ENCODE data around the gene TLCD3A.
"Not testable (repeated sequence)": the region's sequence is repeated elsewhere in the genome, so short reads cannot be mapped to it uniquely, and the experiment has no call there.

Gene TLCD3A

GRCh38 chr17:787641-788221, 55.3 kb downstream of the TLCD3A start:
- no peak overlapping the region for H3K4me3 ChIP-seq (ENCODE audit: low read depth, low read length)
- DNase-seq (ENCODE audit: low read depth) = no peak
- no peak for TF ChIP-seq CTCF (IDR thresholded peaks at IDR 0.05; ENCODE audit: low read depth, low read length, missing control alignments)
- in situ Hi-C loops (cut with HindIII; ENCODE audit: low sequenced_read_pairs) = loop anchor here (25.0 kb wide), 1 partner anchor 200 kb away; the partner anchor contains the start of genes NXN and TIMM22

GRCh38 chr17:788551-788950, 56.2 kb downstream of the TLCD3A start:
- in situ Hi-C loops (cut with HindIII; ENCODE audit: low sequenced_read_pairs) = loop anchor here (25.0 kb wide), 1 partner anchor 199 kb away; the partner anchor contains the start of genes NXN and TIMM22

GRCh38 chr17:789160-789840, 56.9 kb downstream of the TLCD3A start:
- no peak for DNase-seq (ENCODE audit: low read depth)
- no peak for TF ChIP-seq CTCF (IDR thresholded peaks at IDR 0.05; ENCODE audit: low read depth, low read length, missing control alignments)
- H3K4me3 ChIP-seq (ENCODE audit: low read depth, low read length) = no peak overlapping the region
- in situ Hi-C loops (cut with HindIII; ENCODE audit: low sequenced_read_pairs) = loop anchor here (25.0 kb wide), 1 partner anchor 198 kb away; the partner anchor contains the start of genes NXN and TIMM22

More at GRCh38 chr17:788551-788950, 56.2 kb downstream of the TLCD3A start:
- TF ChIP-seq CTCF (IDR thresholded peaks at IDR 0.05; ENCODE audit: low read depth, low read length, missing control alignments) = no peak
- no peak overlapping the region for H3K4me3 ChIP-seq (ENCODE audit: low read depth, low read length)
- no peak for DNase-seq (ENCODE audit: low read depth)

- not testable (repeated sequence) for H3K4me3 ChIP-seq (ENCODE audit: low read depth, low read length); DNase-seq (ENCODE audit: low read depth)
- in situ Hi-C loops (cut with HindIII; ENCODE audit: low sequenced_read_pairs) = loop anchor here (25.0 kb wide), 1 partner anchor 197 kb away; the partner anchor contains the start of genes NXN and TIMM22
Observed at GRCh38 chr17:789931-790873, 57.8 kb downstream of the TLCD3A start.

GRCh38 chr17:790874-791247, 58.5 kb downstream of the TLCD3A start:
- in situ Hi-C loops (cut with HindIII; ENCODE audit: low sequenced_read_pairs) = loop anchor here (25.0 kb wide), 1 partner anchor 196 kb away; the partner anchor contains the start of genes NXN and TIMM22
- not testable (repeated sequence) for DNase-seq (ENCODE audit: low read depth); H3K4me3 ChIP-seq (ENCODE audit: low read depth, low read length)

GRCh38 chr17:791829-792228, 59.4 kb downstream of the TLCD3A start:
- no peak for TF ChIP-seq CTCF (IDR thresholded peaks at IDR 0.05; ENCODE audit: low read depth, low read length, missing control alignments)
- no peak overlapping the region for H3K4me3 ChIP-seq (ENCODE audit: low read depth, low read length)
- DNase-seq (ENCODE audit: low read depth) = no peak
- in situ Hi-C loops (cut with HindIII; ENCODE audit: low sequenced_read_pairs) = loop anchor here (25.0 kb wide), 1 partner anchor 195 kb away; the partner anchor contains the start of genes NXN and TIMM22

GRCh38 chr17:792277-792676, 59.9 kb downstream of the TLCD3A start:
- DNase-seq (ENCODE audit: low read depth) = no peak
- in situ Hi-C loops (cut with HindIII; ENCODE audit: low sequenced_read_pairs) = loop anchor here (25.0 kb wide), 1 partner anchor 195 kb away; the partner anchor contains the start of genes NXN and TIMM22
- no peak for TF ChIP-seq CTCF (IDR thresholded peaks at IDR 0.05; ENCODE audit: low read depth, low read length, missing control alignments)
- H3K4me3 ChIP-seq (ENCODE audit: low read depth, low read length) = no peak overlapping the region
